ENCODE results near the gene SLC27A2.

- TF ChIP-seq GATA2 (IDR thresholded peaks at IDR 0.05; ENCODE audit: low read depth, low read length) (no peak), GATA3 (IDR thresholded peaks at IDR 0.05; ENCODE audit: low read depth, low read length) (no peak)
Observed at GRCh38 chr15:50146632-50147031, 35.4 kb upstream of the SLC27A2 start.
